ENCODE measurements around the gene RAPGEF4.

DNA sequence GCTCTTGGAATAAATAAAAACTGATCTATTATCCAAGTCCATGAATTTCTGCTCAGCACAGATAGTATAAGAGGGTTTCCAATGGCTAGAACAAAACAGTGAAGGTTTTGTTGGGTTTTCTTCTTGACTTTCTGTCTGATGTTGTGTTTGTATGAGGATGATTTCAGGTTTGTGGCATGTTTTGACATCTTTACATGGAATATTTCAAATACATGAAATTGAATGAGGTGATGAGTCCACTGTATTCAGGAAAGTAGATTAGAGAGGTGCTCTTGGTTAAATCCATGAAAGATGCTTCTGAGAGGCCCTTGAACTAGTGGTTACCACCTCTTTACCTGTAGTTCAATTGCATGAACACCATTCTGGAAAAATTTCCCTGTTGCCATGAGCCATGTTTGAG, 84.3 kb downstream of the RAPGEF4 start:
- TF ChIP-seq, protein P1, sequence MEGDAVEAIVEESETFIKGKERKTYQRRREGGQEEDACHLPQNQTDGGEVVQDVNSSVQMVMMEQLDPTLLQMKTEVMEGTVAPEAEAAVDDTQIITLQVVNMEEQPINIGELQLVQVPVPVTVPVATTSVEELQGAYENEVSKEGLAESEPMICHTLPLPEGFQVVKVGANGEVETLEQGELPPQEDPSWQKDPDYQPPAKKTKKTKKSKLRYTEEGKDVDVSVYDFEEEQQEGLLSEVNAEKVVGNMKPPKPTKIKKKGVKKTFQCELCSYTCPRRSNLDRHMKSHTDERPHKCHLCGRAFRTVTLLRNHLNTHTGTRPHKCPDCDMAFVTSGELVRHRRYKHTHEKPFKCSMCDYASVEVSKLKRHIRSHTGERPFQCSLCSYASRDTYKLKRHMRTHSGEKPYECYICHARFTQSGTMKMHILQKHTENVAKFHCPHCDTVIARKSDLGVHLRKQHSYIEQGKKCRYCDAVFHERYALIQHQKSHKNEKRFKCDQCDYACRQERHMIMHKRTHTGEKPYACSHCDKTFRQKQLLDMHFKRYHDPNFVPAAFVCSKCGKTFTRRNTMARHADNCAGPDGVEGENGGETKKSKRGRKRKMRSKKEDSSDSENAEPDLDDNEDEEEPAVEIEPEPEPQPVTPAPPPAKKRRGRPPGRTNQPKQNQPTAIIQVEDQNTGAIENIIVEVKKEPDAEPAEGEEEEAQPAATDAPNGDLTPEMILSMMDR (IDR thresholded peaks at IDR 0.05; ENCODE audit: borderline replicate concordance, extremely low read depth, low read length, poor library complexity, severe bottlenecking): no peak
- no peak for TF ChIP-seq EZH2 (IDR thresholded peaks at IDR 0.05; ENCODE audit: borderline replicate concordance, low read depth, low read length, severe bottlenecking)

Measured in DND-41 (cell line).